Renal pelvis (tissue), 4 donors: ENCODE data around the gene HSDL2. TPM values are rescaled to one million over a fixed set of nuclear protein-coding genes. Genes with fewer than 3 reads are reported as not detected.
"Not testable (repeated sequence)": the region's sequence is repeated elsewhere in the genome, so short reads cannot be mapped to it uniquely, and the experiment has no call there.

Experiments used
- DNase-seq: peaks from one replicate; pipeline ENCODE4 v3.0.0-alpha.2; 2013
- polyA plus RNA-seq, 3 donors: library from polyadenylated mRNA; unstranded; fragments of 120-200 nt; gene quantifications; one replicate each; pipeline ENCODE4 v1.2.1, GENCODE V29; 2013; ENCODE audit not compliant: insufficient read length in 3 of 3

HSDL2 gene
- polyA plus RNA-seq, 3 donors: 96.8 to 115 (median 107) TPM

DNA sequence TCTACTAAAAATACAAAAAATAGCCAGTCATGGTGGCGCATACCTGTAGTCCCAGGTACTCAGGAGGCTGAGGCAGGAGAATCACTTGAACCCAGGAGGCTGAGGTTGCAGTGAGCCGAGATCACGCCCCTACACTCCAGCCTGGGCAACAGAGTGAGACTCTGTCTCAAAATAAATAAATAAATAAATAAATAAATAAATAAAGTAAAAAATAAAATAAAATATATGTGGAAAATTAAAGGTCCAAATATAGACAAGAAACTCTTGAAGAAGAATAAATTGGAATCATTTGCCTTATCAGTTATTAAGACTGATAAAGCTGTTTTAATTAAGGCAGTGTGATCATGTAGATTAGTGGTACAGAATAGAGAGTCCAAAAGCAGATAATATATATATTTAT, 10.0 kb downstream of the HSDL2 start:
- DNase-seq: not testable (repeated sequence)

DNA sequence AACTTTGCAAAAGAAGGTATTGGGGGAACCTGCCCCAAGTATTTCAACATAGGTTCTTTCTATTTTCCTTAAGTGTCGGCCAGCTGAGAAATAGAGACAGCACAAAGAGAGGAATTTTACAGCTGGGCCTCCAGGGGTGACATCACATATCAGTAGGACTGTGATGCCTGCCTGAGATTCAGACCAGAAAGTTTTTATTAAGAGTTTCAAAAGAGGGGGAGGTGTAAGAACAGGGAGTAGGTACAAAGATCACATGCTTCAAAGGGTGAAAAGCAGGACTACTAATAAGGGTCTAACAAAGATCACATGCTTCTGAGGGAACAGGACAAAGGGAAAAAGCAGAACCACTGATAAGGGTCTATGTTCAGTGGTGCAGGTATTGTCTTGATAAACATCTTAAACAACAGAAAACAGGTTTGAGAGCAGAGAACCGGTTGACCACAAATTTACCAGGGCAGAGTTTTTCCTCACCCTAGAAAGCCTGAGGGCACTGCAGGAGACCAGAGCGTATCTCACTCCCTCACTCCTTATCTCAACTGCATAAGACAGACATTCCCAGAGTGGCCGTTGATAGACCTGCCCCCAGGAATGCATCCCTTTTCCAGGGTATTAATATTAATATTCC, 12.1 kb downstream of the HSDL2 start:
- not testable (repeated sequence) for DNase-seq

DNA sequence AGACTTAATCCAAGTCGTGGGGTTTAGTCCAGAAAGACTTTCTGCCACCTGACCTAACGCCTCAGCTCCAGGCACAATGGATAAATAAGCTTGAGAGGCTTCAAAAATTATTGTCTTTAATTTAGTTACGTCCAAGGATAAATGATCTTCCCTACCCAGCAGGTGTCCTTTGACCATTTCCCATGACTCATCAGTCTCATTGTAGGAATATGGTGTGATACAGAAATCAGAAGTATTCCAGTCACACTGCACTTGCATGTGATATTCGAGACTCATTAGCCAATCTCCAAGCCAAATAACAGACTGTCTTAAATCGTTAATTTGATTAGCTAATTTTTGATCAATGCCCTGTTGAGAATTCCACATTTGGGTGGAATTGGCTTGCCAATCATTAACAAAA, 13.2 kb downstream of the HSDL2 start:
- DNase-seq: not testable (repeated sequence)

DNA sequence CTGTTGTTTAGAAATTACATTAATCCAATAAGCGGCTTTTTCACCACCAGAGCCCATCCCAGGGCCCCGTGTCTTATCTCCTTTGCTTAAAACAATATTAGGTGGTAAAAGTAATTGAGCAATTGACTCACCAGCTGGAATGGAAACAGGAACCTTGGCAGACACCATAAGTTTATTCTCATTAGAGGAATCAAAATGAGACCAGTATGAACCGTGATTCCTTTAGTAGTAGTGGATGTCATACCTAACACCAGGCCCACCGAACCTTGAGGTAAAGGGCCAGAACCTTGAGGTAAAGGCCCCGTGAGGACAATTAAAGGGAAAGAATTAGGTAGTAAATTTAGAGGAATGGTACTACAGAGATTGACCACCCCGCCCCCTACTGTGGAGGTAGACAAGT, 16.5 kb downstream of the HSDL2 start:
- DNase-seq: no peak

DNA sequence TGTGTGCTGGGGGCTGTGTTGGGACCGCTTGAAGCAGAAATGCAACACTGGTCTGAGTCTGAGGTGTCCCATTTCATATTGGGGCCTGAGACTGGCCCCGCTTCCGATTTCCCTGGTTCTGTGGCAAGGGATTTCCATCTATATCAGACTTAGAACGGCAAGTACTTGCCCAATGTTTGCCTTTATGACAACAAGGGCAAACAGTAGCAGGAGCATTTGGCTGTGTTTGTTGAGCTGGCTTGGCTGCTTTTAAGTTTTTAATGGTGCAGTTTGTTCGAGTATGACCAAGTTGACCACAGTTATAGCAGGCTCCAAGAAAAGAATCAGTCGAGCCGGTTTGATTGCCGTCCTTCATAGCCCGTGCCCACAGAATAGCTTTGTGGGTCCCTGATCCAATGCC, 17.0 kb downstream of the HSDL2 start:
- no peak for DNase-seq

DNA sequence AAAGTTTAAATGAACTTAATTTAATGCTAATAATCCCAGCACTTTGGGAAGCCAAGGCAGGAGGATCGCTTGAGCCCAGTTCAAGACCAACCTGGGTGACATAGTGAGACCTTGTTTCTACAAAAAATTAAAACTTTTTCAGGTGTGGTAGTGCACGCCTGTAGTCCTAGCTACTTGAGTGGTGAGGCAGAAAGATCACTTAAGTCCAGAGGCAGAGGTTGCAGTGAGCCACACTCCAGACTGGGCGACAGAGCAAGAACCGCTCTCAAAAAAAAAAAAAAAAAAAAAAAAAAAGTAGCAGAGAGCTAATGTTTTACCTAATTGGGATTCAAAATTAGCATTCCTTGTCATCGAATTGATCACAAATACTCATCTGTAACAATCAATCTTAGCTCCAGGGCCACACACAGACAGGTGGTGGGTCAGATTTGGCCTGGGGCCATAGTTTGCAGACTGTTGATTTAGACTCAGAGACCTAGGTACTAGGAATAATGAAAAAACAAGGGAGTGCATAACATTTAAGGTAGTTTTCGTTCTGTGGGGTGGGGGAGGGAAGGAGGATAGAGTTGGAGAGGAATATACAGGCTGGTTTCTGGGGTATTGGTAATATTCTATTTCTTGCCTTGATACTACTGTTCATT, 21.4 kb downstream of the HSDL2 start:
- DNase-seq: no peak

DNA sequence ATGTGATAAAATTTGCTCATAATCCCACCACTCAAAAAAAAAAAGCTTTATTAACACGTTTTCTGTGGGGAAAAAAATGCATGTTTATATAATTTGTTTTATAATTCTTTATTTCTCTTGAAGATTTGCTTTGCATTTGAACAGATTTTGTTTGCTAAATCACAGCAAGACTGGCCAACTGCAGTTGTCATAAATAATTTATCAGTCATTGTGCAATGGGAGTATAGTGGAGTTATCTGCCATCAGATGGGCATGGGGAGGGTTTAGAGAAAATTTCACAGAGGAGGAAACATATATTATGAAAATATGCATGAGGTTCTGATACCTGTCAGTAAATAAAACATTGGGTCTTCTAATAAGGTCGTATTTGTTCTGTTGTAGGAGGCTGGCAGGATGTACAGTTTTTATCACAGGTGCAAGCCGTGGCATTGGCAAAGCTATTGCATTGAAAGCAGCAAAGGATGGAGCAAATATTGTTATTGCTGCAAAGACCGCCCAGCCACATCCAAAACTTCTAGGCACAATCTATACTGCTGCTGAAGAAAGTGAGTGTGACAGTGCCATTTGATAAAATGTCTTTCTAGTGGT, 23.8 kb downstream of the HSDL2 start:
- DNase-seq: no peak

DNA sequence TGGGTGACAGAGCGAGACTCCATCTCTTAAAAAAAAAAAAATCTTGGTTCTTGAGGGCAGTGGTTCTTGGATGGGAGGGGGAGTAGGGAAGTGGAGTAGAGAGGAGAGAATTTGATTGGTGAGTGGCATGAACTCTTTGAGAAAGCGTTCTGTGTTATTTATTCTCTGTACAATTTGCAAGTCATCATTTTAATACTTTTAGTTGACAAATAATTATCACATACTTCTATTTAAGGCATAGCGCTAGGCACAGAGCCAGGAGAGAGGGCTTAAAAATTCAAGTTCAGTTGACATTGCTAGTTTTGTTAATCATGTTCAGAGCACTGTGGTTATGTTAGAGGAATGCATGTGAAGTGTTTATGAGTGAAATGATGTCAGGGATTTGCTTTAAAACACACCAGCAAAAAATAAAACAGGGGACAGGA, 24.6 kb downstream of the HSDL2 start:
- DNase-seq: peak; percentile 24

DNA sequence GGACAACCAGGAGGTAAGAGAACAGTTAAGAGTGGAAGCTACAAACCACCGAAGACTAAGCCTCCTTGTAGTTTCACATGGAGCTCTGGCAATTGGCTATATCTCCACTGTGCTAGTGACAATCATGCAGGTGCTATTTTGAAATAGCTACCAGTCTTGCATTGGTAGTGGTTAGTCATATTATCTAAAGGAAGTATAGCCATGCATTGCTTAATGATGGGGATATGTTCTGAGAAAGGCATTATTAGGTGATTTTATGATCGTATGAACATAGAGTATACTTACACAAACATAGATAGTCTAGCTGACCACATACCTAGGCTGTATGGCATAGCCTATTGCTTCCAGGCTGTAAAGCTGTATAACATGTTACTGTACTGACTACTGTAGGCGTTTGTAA, 28.4 kb downstream of the HSDL2 start:
- no peak for DNase-seq

DNA sequence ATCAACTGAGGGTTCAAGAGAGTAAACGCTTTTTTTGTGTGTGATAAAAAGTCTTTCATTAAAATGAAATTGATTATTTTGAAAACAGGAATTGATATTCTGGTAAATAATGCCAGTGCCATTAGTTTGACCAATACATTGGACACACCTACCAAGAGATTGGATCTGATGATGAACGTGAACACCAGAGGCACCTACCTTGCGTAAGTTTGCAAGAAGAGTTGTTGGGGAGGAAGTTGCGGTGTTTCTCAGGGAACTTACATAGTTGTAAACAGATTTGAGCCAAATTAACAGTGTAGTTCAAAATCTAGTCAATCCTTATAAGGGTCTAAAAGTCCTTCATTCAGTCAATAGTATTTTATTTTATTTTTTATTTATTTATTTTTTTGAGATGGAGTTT, 28.9 kb downstream of the HSDL2 start:
- DNase-seq: no peak

DNA sequence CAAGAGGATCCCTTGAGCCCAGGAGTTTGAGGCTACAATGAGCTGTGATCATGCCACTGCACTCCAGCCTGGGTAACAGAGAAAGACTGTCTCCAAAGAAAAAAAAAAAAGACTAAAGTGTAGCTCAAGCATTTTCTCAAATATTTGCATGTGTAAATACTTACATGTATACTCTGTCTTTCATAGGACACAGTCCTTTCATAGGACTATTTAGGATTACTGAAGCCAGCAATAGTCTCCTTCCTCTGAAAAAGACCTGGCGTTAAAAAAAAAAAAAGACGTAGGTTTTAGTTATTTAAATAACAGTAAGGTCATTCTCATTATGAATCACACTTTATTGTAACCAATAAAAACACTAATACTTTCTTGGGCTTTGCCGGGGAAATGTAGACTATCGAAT, 29.9 kb downstream of the HSDL2 start:
- no peak for DNase-seq

DNA sequence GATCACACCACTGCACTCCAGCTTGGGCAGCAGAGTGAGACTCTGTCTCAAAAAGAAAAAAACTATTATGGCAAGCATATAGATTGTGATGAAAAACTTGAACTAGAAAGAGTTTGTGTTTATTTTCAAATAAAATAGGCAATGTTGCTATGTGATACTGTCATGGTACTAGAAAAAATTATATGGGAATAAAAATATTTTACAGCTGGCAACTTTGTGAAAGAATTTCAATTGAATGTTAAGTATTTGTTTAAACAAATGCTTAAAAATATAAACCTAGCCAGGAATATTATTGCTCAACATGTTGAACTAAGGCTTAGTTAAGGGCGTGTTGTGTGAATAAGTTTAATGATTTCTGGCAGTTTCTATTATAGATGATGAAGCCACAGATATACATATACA, 31.7 kb downstream of the HSDL2 start:
- no peak for DNase-seq

DNA sequence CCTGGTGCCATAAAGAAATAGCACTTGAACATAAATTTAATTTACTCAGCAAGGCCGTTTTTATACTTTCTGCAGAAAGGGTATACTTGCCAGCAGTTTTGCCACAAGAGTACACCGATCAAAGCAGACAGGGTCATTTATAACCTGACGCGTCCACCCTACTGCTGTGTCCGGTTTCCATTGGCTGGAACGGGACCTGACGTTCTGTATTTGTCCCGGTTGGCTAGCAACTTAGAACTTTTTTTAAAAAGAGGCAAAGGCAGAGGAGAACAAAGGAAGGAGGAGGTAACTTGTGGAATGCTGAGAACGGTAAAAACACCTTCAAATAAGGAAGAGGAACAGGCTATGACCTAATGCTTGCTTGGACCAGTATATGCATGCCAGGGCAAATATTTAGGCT, 33.8 kb downstream of the HSDL2 start:
- DNase-seq: not testable (repeated sequence)

DNA sequence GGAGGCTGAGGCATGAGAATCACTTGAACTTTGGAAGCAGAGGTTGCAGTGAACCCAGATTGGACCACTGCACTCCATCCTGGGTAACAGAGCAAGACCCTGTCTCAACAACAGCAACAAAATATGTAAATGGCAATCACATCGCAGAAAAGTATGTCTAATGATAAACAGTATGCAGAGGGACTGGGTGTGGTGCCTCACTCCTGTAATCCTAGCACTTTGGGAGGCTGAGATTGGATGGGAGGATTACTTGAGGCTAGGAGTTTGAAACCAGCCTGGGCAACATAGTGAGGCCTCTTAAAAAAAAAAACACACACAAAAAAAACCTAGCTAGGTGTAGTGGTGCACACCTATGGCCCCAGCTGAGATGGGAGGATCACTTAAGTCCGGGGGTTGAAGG, 40.3 kb downstream of the HSDL2 start:
- no peak for DNase-seq

DNA sequence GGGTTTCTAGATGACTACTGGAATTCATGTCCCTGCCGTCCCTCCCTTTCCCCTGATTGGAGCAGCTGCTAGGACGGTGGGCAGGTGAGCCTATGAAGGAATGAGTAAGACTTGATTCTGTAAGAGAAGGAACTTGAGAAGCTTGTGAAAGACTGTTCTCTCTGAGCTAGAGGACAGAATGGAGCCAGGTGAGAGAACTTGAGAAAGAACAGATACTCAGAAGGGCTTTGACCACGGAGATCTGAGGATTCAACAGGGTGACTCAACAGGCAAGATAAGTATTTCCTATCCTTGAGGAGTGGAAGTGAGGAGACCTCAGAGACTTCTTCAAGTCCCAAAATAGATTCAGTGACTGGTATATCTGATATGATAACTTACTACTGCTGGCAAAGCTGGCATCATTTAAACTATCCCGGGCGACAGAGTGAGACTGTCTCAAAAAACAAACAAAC, 41.9 kb downstream of the HSDL2 start:
- no peak for DNase-seq

DNA sequence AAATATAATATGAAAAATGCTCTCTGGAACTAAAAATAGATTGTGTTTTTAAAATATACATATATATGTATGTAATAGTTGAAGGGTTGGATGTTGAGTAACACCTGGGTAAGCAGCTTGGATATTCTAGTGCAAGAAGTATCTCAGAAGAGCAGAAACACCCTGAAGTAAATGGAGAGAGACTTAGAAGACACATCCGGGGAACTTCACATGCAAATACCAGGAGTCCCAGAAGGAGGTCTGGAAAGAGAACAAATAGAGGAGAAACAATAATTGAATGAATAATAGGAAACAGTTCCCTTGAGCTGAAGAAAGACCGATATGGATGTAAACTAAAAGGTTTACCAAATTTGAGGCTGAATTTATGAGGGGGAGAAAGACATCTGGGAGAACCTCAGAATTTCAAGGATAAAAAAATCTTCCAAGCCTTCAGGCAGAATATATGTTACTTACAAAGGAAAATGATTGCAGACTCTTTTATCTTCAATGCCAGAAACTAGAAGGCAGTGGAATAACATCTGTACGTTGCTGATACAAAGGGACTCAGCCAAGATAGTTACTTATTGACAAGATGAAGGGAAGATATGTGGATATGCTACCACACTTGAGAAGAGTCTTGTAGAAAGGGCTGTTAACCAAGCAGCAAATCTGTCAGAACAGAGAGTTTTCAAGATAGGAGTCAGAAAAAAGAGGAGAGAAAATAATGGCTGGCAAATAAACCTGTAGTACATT, 42.7 kb downstream of the HSDL2 start:
- no peak for DNase-seq

DNA sequence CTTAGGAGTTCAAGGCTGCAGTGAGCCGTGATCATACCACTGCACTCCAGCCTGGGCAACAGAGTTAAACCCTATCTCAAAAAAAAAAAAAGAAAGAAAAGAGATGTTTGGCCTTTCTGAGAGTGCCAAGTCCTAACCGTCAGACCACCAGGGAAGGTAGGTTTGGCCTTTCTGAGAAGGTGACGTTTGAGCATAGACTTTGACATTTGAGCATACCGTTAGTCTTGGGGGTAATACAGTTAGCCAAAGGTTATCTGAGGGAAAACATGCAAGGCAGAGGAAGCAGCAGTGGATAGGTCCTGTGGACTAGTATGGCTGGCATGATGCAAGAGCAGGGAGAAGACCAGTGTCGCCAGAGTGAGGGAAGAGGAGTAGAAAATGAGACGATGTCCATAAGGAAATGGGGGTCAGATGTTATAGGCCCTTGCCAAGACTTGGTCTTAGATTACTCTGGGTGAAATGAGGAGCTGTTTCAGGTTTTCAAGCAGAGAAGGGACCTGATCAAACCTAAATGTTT, 50.2 kb downstream of the HSDL2 start:
- no peak for DNase-seq

DNA sequence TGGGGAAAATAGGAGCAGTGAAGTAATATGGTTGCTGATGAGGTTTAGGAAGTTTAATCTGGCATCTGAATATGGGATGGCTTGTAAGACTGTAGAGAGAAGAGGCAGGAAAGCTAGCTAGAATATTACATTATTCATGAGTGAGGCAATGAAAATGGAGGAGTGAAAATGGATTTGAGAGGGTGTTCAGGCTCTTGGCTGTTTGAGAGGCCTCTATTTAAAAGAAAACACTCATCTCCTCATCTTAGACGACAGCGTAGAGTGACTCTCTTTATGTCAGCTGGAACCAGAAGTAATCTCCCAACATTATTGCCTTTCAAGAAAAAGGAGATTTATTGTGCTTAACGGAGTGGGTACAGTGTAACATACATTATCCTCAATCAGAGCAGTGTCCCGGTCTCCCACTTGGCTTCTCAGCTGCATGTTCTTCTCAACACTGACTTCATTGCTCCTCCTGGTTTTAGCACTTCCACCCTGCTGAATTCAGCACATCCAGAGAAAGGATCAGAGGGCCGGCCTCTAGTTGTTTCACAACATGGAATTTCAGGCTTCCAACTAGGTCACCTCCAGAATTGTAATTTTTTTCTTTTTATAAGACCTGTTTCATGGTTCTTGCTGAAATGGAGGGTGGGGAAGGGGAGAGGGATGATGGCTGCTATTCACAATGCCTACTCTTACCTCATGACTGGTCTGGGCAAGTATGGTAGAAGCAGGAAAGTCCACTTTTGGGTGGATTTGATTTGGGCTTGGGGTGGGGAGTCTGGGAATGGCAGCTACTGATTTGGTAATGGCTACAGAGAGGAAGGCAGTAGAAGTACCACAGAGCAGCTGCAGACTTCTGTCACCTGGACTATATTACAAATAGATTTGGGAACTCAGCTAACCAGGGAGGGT, 53.8 kb downstream of the HSDL2 start:
- DNase-seq: peak; percentile 17

DNA sequence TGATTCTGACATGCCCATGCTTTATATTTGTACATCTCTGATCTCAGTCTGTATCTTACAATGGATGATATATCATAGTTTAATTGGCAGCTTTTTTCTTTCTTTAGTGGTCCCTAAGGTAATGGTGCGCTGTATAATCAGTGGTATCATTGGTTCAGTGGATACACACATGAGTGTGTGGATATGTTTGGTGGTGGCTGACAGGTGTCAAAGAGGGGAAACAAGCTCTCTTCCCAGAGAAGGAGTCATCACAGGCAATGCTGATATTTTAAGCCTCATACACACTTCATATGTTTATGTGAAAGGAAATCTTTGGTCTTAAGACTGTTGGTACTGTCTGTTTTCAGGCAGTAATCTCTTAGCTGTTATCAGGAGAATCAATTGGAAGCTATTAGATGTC, 54.6 kb downstream of the HSDL2 start:
- DNase-seq: no peak

DNA sequence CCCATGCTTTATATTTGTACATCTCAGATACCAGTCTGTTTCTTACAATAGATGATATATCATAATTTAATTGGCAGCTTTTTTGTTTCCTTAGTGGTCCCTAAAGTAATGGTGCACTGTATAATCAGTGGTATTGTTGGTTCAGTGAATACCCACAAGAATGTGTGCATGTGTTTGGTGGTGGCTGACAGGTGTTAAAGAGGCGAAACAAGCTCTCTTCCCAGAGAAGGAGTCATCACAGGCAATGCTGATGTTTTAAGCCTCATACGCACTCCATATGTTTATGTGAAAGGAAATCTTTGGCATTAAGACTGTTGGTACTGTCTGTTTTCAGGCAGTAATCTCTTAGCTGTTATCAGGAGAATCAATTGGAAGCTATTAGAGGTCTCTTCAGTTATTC, 57.5 kb downstream of the HSDL2 start:
- no peak for DNase-seq

DNA sequence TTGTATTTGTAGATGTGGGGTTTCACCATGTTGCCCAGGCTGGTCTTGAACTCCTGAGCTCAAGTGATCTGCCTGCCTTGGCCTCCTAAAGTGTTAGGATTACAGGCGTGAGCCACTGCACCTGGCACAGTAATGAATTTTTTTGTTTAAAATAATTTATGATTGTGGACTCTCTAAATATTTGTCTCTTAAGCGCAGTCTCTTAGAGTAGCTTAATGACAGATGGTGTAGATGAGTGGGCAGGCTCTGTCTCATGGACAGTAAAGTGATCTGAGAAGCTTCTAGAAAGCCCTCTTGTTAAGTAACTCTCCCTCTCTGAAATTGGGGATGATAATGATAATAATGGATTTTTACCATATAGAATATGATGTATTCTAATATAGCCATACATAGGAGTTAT, 59.3 kb downstream of the HSDL2 start:
- no peak for DNase-seq

DNA sequence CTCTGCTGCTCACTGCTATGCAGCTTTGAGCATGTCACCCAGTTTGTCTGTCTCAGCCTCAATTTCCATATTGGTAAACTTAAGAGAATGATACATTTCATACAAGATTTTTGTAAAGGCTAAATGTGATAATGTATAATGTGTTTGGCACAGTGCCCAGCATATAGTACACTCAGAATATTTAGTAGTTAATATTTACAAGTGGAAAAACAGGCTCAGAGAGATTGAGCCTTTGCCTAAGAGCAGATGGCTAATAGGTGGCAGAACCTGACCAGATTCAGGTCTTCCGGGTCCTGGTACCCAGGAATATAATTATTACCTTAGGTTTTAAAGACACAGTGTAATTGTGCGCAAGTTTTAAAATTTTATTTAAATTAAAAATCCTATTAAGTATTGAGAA, 59.9 kb downstream of the HSDL2 start:
- peak; percentile 14 for DNase-seq
